HAP-1 (cell line): ENCODE results near the gene CD274.
"Not testable (repeated sequence)": the region's sequence is repeated elsewhere in the genome, so short reads cannot be mapped to it uniquely, and the experiment has no call there.

Experiments
- DNase-seq, 2 experiments: peaks; one replicate each; pipeline ENCODE4 v3.0.0-alpha.2; 2016 to 2020; ENCODE audit warnings: low spot score in 2 of 2
- H3K27me3 ChIP-seq: fragments of 250-450 bp; sonication (Bioruptor Pico); 2 replicates; pipeline ENCODE4 v1.5.1; 2020; ENCODE audit warnings: low read depth, mild to moderate bottlenecking, moderate library complexity
- H3K36me3 ChIP-seq: fragments of 250-450 bp; sonication (Bioruptor Pico); replicated peaks from 2 replicates; pipeline ENCODE4 v1.5.1; 2020; ENCODE audit warnings: mild to moderate bottlenecking
- H3K4me1 ChIP-seq: fragments of 250-450 bp; sonication (Bioruptor Pico); 2 replicates; pipeline ENCODE4 v1.5.1; 2020; ENCODE audit warnings: mild to moderate bottlenecking
- H3K4me3 ChIP-seq: fragments of 250-450 bp; sonication (Bioruptor Pico); 2 replicates; pipeline ENCODE4 v1.5.1; 2020; ENCODE audit warnings: mild to moderate bottlenecking, moderate library complexity
- H3K9me3 ChIP-seq: fragments of 250-450 bp; sonication (Bioruptor Pico); 2 replicates; pipeline ENCODE4 v1.5.1; 2020; ENCODE audit warnings: mild to moderate bottlenecking, moderate library complexity
- in situ Hi-C: fragments of 300-500 bp; cut with MboI; formaldehyde crosslinking; loops from 3 replicates; pipeline ENCODE4 v1.14.3; 2020; ENCODE audit warnings: low sequenced_read_pairs, inconsistent platforms, mixed read lengths

Gene CD274

GRCh38 chr9:5485378-5486085 lies 35.2 kb downstream of the CD274 start:
- Histone ChIP-seq H3K4me3 (no peak overlapping the region), H3K27me3 (no peaks in the 10 kb centered on the region), H3K4me1 (peaks cover 17% of the 10 kb centered on the region), H3K9me3 (no peaks in the 10 kb centered on the region), H3K36me3 (no peaks in the 10 kb centered on the region)
- in situ Hi-C loops = no loop called here
- no peak for DNase-seq

GRCh38 chr9:5486988-5487387 lies 36.6 kb downstream of the CD274 start:
- Histone ChIP-seq H3K27me3 (no peaks in the 10 kb centered on the region), H3K36me3 (no peaks in the 10 kb centered on the region), H3K4me3 (no peak overlapping the region), H3K4me1 (peaks cover 10% of the 10 kb centered on the region), H3K9me3 (no peaks in the 10 kb centered on the region)
- no peak for DNase-seq
- in situ Hi-C loops = no loop called here

GRCh38 chr9:5488221-5489008 lies 38.1 kb downstream of the CD274 start:
- in situ Hi-C loops = no loop called here

DNA sequence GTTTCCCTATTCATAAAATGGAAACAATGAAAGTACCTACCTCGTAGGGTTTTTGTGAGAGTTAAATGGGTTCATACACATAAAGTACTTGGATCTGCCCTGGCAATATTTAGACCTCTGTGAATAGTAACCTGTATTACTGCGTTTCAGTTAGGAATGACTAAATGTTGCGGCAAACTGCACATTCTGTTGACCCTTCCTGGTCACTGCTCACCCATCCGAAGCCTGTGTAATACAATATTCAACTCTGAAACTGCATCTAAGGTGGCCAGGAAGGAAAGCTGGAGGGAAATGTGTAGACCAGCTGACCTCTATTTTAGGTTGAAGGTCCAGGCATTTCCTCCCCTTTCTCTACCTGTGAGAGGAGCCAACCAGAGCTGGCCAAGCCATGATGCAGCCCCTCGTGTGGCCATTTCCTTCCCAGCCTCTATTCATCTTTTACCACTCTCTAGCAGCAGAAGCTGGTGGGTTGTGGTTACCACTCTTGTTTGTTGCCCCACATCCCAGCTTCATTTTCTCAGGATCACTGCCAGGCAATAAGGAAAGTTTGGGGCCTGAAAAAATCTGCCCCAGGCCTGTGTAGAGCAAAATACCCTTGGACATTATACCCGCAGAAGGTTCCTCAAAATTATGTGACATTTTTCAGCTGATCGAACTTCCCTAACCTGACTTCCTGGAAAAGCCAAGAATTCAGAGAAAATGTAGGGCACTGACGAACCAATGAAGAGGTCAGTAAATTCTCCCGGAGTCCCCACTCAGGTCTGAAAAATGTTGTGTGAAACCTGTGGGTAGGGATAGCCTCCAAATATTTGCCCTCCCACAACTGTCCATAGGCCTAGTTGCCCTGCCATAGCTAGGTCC lies 39.5 kb downstream of the CD274 start:
- in situ Hi-C loops = no loop called here

More at GRCh38 chr9:5488221-5489008, 38.1 kb downstream of the CD274 start:
- Histone ChIP-seq H3K27me3 (no peaks in the 10 kb centered on the region), H3K36me3 (no peaks in the 10 kb centered on the region), H3K9me3 (no peaks in the 10 kb centered on the region), H3K4me3 (no peak overlapping the region), H3K4me1 (peaks cover 10% of the 10 kb centered on the region)
- no peak for DNase-seq

DNA sequence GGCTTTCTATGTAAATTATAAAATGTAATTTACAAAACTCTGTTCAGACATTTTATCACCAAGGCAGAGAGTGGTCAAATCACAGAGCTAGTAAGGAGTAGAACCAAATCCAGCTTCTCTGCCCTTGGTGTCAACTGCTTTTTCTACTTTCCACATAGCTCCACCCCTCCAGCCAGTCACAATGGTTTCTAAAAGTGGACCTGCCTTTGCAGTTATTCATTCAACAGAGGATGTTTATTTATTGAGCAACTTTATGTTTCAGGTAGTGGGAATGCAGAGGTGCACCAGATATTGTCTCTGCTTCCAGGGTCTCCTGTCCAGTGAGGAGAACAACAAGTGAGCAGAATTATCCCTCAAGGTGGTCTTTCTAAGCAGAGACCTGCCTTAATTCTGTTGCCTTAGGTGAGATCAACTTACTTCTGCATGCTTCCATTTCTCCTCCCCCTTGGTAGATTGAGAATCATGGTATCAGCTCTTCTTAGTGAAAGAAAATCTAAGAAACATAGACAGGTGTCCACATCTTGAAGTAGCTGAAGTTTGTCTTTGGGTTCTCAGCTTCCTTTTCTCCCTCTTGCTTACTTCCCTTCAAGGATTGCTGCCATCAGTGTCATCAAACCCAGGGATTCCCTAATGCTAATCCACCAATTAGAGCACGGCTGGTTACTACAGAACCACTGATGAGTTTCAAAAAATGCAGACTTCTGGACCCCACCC lies 42.8 kb downstream of the CD274 start:
- H3K27me3 ChIP-seq = no peaks in the 10 kb centered on the region
- H3K4me3 ChIP-seq = no peak overlapping the region
- DNase-seq = no peak
- H3K36me3 ChIP-seq = no peaks in the 10 kb centered on the region
- H3K4me1 ChIP-seq = peaks cover 10% of the 10 kb centered on the region
- in situ Hi-C loops = no loop called here
- no peaks in the 10 kb centered on the region for H3K9me3 ChIP-seq

More for the DNA sequence above, 39.5 kb downstream of the CD274 start:
- Histone ChIP-seq H3K36me3 (no peaks in the 10 kb centered on the region), H3K4me3 (no peak overlapping the region), H3K27me3 (no peaks in the 10 kb centered on the region), H3K9me3 (no peaks in the 10 kb centered on the region), H3K4me1 (peaks cover 10% of the 10 kb centered on the region)
- DNase-seq = no peak

DNA sequence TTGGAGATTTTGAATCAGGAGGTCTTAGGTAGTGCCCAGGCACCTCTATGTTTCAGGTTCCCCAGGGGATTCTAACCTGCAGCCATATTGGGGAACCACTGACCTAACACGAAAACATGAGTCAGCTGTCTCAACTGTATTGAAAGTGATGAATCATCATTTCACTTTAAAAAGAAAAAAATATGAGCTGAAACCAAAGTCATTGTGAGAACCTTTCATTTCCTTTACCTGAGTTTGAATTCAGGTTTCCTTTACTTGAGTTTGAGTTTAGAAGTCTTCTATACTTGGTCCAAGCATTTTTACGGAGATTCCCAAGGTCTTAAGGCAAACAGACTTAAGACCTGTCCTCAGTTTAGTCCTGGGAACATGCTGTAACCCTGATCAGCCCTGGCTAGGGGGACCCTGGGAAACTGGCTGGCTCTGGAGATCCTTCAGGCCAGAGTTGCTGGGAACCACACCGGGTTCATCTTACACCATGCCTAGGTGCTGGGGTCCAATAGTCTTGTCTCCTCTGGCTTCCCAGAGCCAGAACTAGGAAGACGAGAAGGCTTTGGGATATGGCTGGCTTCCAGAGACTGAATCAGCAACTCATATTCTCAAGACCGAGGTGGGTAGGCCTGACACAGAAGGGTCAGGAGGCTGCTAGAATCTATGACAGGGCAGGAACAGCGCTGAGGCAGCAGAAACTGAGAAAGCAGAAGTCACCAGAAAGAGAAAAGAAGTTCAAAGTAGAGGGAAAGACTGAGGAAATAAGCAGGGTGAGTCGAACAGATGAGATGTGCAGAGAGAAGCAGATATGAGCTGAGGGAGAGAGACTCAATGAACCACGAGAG lies 43.6 kb downstream of the CD274 start:
- no peaks in the 10 kb centered on the region for H3K27me3 ChIP-seq
- no peak for DNase-seq
- peaks cover 9% of the 10 kb centered on the region for H3K4me1 ChIP-seq
- H3K9me3 ChIP-seq = no peaks in the 10 kb centered on the region
- H3K36me3 ChIP-seq = no peaks in the 10 kb centered on the region
- in situ Hi-C loops = no loop called here
- no peak overlapping the region for H3K4me3 ChIP-seq

- H3K9me3 ChIP-seq, H3K36me3 ChIP-seq, in situ Hi-C loops, DNase-seq, H3K4me3 ChIP-seq, H3K27me3 ChIP-seq, H3K4me1 ChIP-seq: not testable (repeated sequence)
Measured at GRCh38 chr9:5494765-5495164, 44.4 kb downstream of the CD274 start.

DNA sequence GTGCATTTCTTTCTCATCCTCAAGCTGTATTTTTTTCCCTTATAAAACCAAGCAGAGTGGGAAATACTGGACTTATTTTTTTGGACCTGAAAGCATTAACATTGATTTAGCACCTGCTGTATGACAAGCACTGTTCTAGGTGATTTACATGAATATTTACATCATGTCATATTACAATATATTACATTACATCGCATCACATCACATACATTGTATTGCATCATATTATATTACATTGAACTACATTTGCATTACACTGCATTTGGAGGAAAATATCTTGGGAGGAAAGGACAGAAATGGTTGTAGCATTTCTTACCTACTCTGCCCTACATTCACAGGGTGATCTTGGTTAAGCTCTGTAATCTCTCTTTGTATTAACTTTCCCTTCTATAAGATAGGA lies 48.8 kb downstream of the CD274 start:
- H3K4me1 ChIP-seq = peaks cover 22% of the 10 kb centered on the region
- DNase-seq = no peak
- H3K4me3 ChIP-seq = no peak overlapping the region
- in situ Hi-C loops = no loop called here
- no peaks in the 10 kb centered on the region for H3K36me3 ChIP-seq
- H3K9me3 ChIP-seq = no peaks in the 10 kb centered on the region
- H3K27me3 ChIP-seq = no peaks in the 10 kb centered on the region

DNA sequence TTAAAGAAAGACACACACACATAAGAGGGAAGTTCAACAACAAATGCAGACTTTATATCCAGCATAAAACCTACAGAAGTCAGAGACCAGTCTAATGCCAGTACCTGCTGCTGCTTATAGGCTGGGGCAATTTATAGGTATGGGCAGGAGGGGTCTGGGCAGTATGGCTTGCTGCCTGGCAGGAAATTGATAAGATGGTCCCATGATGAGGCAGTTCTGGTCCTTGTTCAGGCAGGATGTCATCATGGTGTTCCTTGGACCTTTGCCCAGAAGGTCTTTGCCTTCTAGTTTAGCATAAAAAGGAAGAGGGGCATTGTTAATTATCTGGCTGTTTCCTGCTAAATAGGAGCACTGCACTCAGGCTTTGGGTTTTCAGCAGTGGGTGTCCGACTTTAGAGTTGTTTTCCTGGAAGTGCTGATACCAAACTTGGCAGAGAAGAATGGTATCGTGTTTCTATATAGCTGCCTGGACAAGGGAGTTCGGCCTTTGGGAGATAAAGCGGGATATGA lies 49.6 kb downstream of the CD274 start:
- Histone ChIP-seq H3K27me3 (no peaks in the 10 kb centered on the region), H3K4me1 (peaks cover 22% of the 10 kb centered on the region), H3K4me3 (no peak overlapping the region), H3K9me3 (no peaks in the 10 kb centered on the region; the same call in 1 of the 2 replicates), H3K36me3 (no peaks in the 10 kb centered on the region)
- DNase-seq = peak; percentile 56 to 59
- in situ Hi-C loops = no loop called here

- Histone ChIP-seq H3K36me3 (no peaks in the 10 kb centered on the region), H3K4me1 (peaks cover 22% of the 10 kb centered on the region), H3K4me3 (no peak overlapping the region), H3K27me3 (no peaks in the 10 kb centered on the region), H3K9me3 (no peaks in the 10 kb centered on the region; the same call in 1 of the 2 replicates)
- DNase-seq = peak; percentile 73 to 87
- in situ Hi-C loops = no loop called here
Measured at GRCh38 chr9:5500441-5501235, 50.3 kb downstream of the CD274 start.

DNA sequence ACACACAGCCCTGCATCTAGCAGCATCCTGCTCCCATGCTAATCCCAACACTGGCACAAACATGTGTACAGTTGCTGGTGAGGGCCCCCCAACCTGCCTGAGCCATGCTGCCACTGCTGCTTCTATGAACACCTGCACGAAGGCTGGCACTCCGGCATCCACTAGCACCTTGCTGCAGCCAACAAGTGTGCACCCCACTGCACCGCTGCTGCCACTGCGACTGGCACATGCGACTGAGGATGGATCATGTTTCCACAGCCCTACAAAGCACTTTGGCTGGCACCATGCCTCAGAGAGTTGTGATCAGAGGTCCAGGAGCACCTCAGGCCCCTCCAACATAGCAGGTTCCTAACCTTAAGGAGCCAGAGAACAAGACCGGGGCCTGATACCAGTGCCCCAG lies 52.2 kb downstream of the CD274 start:
- Histone ChIP-seq H3K27me3 (no peaks in the 10 kb centered on the region), H3K4me1 (peaks cover 22% of the 10 kb centered on the region)
- in situ Hi-C loops = no loop called here

GRCh38 chr9:5509573-5509972 lies 59.2 kb downstream of the CD274 start:
- no peaks in the 10 kb centered on the region for H3K36me3 ChIP-seq
- no peak for DNase-seq
- H3K4me1 ChIP-seq = no peaks in the 10 kb centered on the region; the same call in 1 of the 2 replicates
- H3K4me3 ChIP-seq = no peak overlapping the region
- no peaks in the 10 kb centered on the region; the same call in 1 of the 2 replicates for H3K9me3 ChIP-seq
- in situ Hi-C loops = no loop called here
- H3K27me3 ChIP-seq = no peaks in the 10 kb centered on the region

More for the DNA sequence above, 52.2 kb downstream of the CD274 start:
- no peak for DNase-seq
- H3K36me3 ChIP-seq = no peaks in the 10 kb centered on the region
- no peaks in the 10 kb centered on the region; the same call in 1 of the 2 replicates for H3K9me3 ChIP-seq
- no peak overlapping the region for H3K4me3 ChIP-seq
